Muscle layer of colon (tissue), 2 donors: ENCODE results near the gene AHDC1.

Experiments
- H3K27ac ChIP-seq: one replicate; pipeline ENCODE4 v1.7.0; 2013; ENCODE audit warnings: low read depth, mild to moderate bottlenecking, low read length, moderate library complexity
- H3K27me3 ChIP-seq, 2 donors: one replicate each; pipeline ENCODE4 v1.7.0; 2013; ENCODE audit warnings: low read length in 2 of 2, mild to moderate bottlenecking in 2 of 2; ENCODE audit not compliant: insufficient read depth in 2 of 2, control insufficient read depth in 1 of 2
- H3K36me3 ChIP-seq: one replicate; pipeline ENCODE4 v1.7.0; 2013; ENCODE audit warnings: mild to moderate bottlenecking, low read length; ENCODE audit not compliant: insufficient read depth
- H3K4me1 ChIP-seq: one replicate; pipeline ENCODE4 v1.7.0; 2013; ENCODE audit warnings: mild to moderate bottlenecking, low read length; ENCODE audit not compliant: insufficient read depth
- H3K4me3 ChIP-seq, 2 donors: one replicate each; pipeline ENCODE4 v1.7.0; 2013; ENCODE audit warnings: low read length in 2 of 2, low read depth in 1 of 2, mild to moderate bottlenecking in 1 of 2, moderate library complexity in 1 of 2
- H3K9ac ChIP-seq: one replicate; pipeline ENCODE4 v1.7.0; 2013; ENCODE audit warnings: low read length
- H3K9me3 ChIP-seq: one replicate; pipeline ENCODE4 v1.7.0; 2013; ENCODE audit warnings: mild to moderate bottlenecking, low read length
- donor health status: abdominal sarcoma.
- donor health status: Adenocarcinoma of cecum.

Gene AHDC1

GRCh38 chr1:27593678-27594563 lies 10.0 kb downstream of the AHDC1 start:
- H3K9ac ChIP-seq = no peak overlapping the region
- no peaks in the 10 kb centered on the region for H3K27me3 ChIP-seq
- H3K27ac ChIP-seq = peak overlapping the region; percentile 71
- H3K4me1 ChIP-seq = peaks cover 98% of the 10 kb centered on the region
- H3K9me3 ChIP-seq = no peaks in the 10 kb centered on the region
- H3K36me3 ChIP-seq = no peaks in the 10 kb centered on the region
- peak overlapping the region in 1 of 2 donors; percentile 22 for H3K4me3 ChIP-seq

- no peak overlapping the region for H3K9ac ChIP-seq
- H3K4me1 ChIP-seq = peaks cover 98% of the 10 kb centered on the region
- H3K27ac ChIP-seq = peak overlapping the region; percentile 71
- no peaks in the 10 kb centered on the region for H3K27me3 ChIP-seq
- H3K36me3 ChIP-seq = peaks cover 4% of the 10 kb centered on the region
- H3K4me3 ChIP-seq = peak overlapping the region in 1 of 2 donors; percentile 17
- no peaks in the 10 kb centered on the region for H3K9me3 ChIP-seq
Observed at GRCh38 chr1:27592931-27593677, 10.8 kb downstream of the AHDC1 start.

- H3K9me3 ChIP-seq = no peaks in the 10 kb centered on the region
- no peaks in the 10 kb centered on the region for H3K27me3 ChIP-seq
- peaks cover 96% of the 10 kb centered on the region for H3K4me1 ChIP-seq
- H3K4me3 ChIP-seq = no peak overlapping the region
- H3K9ac ChIP-seq = no peak overlapping the region
- H3K27ac ChIP-seq = peak overlapping the region; percentile 71
- H3K36me3 ChIP-seq = peaks cover 11% of the 10 kb centered on the region
Observed at GRCh38 chr1:27592232-27592930, 11.6 kb downstream of the AHDC1 start.

- H3K9me3 ChIP-seq = no peaks in the 10 kb centered on the region
- peaks cover 96% of the 10 kb centered on the region for H3K4me1 ChIP-seq
- peak overlapping the region; percentile 46 for H3K27ac ChIP-seq
- H3K27me3 ChIP-seq = no peaks in the 10 kb centered on the region
- peaks cover 13% of the 10 kb centered on the region for H3K36me3 ChIP-seq
- H3K4me3 ChIP-seq = no peak overlapping the region
- H3K9ac ChIP-seq = no peak overlapping the region
Observed at GRCh38 chr1:27591622-27592021, 12.3 kb downstream of the AHDC1 start.

GRCh38 chr1:27590917-27591508 lies 12.9 kb downstream of the AHDC1 start:
- peak overlapping the region; percentile 70 for H3K27ac ChIP-seq
- no peaks in the 10 kb centered on the region for H3K9me3 ChIP-seq
- peaks cover 90% of the 10 kb centered on the region for H3K4me1 ChIP-seq
- H3K36me3 ChIP-seq = peaks cover 13% of the 10 kb centered on the region
- H3K4me3 ChIP-seq = no peak overlapping the region
- H3K9ac ChIP-seq = no peak overlapping the region
- H3K27me3 ChIP-seq = no peaks in the 10 kb centered on the region

- H3K9ac ChIP-seq = peak overlapping the region; percentile 18
- H3K4me1 ChIP-seq = peaks cover 80% of the 10 kb centered on the region
- H3K9me3 ChIP-seq = no peaks in the 10 kb centered on the region
- no peaks in the 10 kb centered on the region for H3K27me3 ChIP-seq
- H3K36me3 ChIP-seq = peaks cover 13% of the 10 kb centered on the region
- H3K4me3 ChIP-seq = peak overlapping the region in 1 of 2 donors; percentile 6
- peak overlapping the region; percentile 70 for H3K27ac ChIP-seq
Observed at GRCh38 chr1:27589841-27590426, 14.0 kb downstream of the AHDC1 start.

GRCh38 chr1:27589441-27589840 lies 14.5 kb downstream of the AHDC1 start:
- H3K36me3 ChIP-seq = peaks cover 13% of the 10 kb centered on the region
- H3K4me1 ChIP-seq = peaks cover 75% of the 10 kb centered on the region
- H3K27me3 ChIP-seq = no peaks in the 10 kb centered on the region
- H3K27ac ChIP-seq = peak overlapping the region; percentile 70
- H3K4me3 ChIP-seq = no peak overlapping the region
- no peak overlapping the region for H3K9ac ChIP-seq
- H3K9me3 ChIP-seq = no peaks in the 10 kb centered on the region

GRCh38 chr1:27588256-27589232 lies 15.4 kb downstream of the AHDC1 start:
- Histone ChIP-seq H3K4me1 (peaks cover 66% of the 10 kb centered on the region), H3K27ac (peak overlapping the region; percentile 70), H3K27me3 (no peaks in the 10 kb centered on the region), H3K36me3 (peaks cover 13% of the 10 kb centered on the region), H3K9me3 (no peaks in the 10 kb centered on the region), H3K9ac (no peak overlapping the region), H3K4me3 (no peak overlapping the region)

GRCh38 chr1:27585684-27586083 lies 18.3 kb downstream of the AHDC1 start:
- no peak overlapping the region for H3K27ac ChIP-seq
- no peaks in the 10 kb centered on the region for H3K9me3 ChIP-seq
- peaks cover 13% of the 10 kb centered on the region for H3K36me3 ChIP-seq
- H3K9ac ChIP-seq = no peak overlapping the region
- H3K4me1 ChIP-seq = peaks cover 49% of the 10 kb centered on the region
- no peak overlapping the region for H3K4me3 ChIP-seq
- H3K27me3 ChIP-seq = no peaks in the 10 kb centered on the region

- H3K27ac ChIP-seq = no peak overlapping the region
- no peaks in the 10 kb centered on the region for H3K9me3 ChIP-seq
- H3K4me3 ChIP-seq = no peak overlapping the region
- H3K36me3 ChIP-seq = peaks cover 13% of the 10 kb centered on the region
- peaks cover 36% of the 10 kb centered on the region for H3K4me1 ChIP-seq
- H3K9ac ChIP-seq = no peak overlapping the region
- H3K27me3 ChIP-seq = no peaks in the 10 kb centered on the region
Observed at GRCh38 chr1:27584453-27584852, 19.5 kb downstream of the AHDC1 start.
